ENCODE measurements around the gene RPP38. TPM values are rescaled to one million over a fixed set of nuclear protein-coding genes. Genes with fewer than 3 reads are reported as not detected.
A peak's percentile ranks its signal among the peaks of the same experiment; 100 is the strongest.

Gene RPP38
- total RNA-seq, 1 experiment from 2014 or later: 23.3 TPM

DNA sequence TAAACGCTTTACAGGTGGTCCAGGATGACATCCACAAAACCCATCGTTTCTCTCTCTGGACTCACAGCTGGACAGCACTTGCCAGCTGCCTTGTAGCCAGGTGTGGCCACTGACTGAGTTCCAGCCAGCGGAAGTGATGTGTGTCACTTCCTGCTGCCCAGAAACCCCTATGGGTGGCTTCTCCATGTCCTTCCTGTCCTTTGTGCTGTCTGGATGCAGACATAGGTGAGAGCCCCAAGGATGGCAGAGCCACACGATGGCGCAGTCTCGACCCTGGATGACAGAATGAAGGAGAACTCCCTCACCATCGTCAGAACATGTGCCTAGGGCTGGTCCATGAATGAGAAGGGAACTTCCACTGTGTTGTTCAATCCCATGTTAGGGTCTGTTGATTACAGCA lies 49.2 kb downstream of the RPP38 start:
- TF ChIP-seq CBX3 (IDR thresholded peaks at IDR 0.05; ENCODE audit: low read depth): no peak
- TF ChIP-seq ZNF274 (IDR thresholded peaks at IDR 0.05; ENCODE audit: low read depth, low read length): no peak
- TF ChIP-seq POLR2AphosphoS5 (IDR thresholded peaks at IDR 0.05; ENCODE audit: low read depth, low read length): no peak
- no peak for TF ChIP-seq EZH2 (IDR thresholded peaks at IDR 0.05)
- TF ChIP-seq ATF3 (IDR thresholded peaks at IDR 0.05): no peak
- no peak for TF ChIP-seq ZFX (IDR thresholded peaks at IDR 0.05)
- no peak for TF ChIP-seq JUND (IDR thresholded peaks at IDR 0.05)
- no peak for TF ChIP-seq ELF1 (IDR thresholded peaks at IDR 0.05; ENCODE audit: borderline replicate concordance, low read depth)
- TF ChIP-seq EGR1 (IDR thresholded peaks at IDR 0.05; ENCODE audit: low read depth): no peak
- no peak for TF ChIP-seq TCF7L2 (IDR thresholded peaks at IDR 0.05; ENCODE audit: borderline replicate concordance, extremely low read depth, insufficient read depth, insufficient read length)
- TF ChIP-seq CEBPB (IDR thresholded peaks at IDR 0.05; ENCODE audit: low read depth): no peak
- TF ChIP-seq EZH2phosphoT487 (IDR thresholded peaks at IDR 0.05; ENCODE audit: borderline replicate concordance): no peak
- TF ChIP-seq SRF (IDR thresholded peaks at IDR 0.05; ENCODE audit: low read depth): no peak
- TF ChIP-seq, protein P1, sequence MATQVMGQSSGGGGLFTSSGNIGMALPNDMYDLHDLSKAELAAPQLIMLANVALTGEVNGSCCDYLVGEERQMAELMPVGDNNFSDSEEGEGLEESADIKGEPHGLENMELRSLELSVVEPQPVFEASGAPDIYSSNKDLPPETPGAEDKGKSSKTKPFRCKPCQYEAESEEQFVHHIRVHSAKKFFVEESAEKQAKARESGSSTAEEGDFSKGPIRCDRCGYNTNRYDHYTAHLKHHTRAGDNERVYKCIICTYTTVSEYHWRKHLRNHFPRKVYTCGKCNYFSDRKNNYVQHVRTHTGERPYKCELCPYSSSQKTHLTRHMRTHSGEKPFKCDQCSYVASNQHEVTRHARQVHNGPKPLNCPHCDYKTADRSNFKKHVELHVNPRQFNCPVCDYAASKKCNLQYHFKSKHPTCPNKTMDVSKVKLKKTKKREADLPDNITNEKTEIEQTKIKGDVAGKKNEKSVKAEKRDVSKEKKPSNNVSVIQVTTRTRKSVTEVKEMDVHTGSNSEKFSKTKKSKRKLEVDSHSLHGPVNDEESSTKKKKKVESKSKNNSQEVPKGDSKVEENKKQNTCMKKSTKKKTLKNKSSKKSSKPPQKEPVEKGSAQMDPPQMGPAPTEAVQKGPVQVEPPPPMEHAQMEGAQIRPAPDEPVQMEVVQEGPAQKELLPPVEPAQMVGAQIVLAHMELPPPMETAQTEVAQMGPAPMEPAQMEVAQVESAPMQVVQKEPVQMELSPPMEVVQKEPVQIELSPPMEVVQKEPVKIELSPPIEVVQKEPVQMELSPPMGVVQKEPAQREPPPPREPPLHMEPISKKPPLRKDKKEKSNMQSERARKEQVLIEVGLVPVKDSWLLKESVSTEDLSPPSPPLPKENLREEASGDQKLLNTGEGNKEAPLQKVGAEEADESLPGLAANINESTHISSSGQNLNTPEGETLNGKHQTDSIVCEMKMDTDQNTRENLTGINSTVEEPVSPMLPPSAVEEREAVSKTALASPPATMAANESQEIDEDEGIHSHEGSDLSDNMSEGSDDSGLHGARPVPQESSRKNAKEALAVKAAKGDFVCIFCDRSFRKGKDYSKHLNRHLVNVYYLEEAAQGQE (IDR thresholded peaks at IDR 0.05; ENCODE audit: low read depth): no peak
- TF ChIP-seq, protein P2, sequence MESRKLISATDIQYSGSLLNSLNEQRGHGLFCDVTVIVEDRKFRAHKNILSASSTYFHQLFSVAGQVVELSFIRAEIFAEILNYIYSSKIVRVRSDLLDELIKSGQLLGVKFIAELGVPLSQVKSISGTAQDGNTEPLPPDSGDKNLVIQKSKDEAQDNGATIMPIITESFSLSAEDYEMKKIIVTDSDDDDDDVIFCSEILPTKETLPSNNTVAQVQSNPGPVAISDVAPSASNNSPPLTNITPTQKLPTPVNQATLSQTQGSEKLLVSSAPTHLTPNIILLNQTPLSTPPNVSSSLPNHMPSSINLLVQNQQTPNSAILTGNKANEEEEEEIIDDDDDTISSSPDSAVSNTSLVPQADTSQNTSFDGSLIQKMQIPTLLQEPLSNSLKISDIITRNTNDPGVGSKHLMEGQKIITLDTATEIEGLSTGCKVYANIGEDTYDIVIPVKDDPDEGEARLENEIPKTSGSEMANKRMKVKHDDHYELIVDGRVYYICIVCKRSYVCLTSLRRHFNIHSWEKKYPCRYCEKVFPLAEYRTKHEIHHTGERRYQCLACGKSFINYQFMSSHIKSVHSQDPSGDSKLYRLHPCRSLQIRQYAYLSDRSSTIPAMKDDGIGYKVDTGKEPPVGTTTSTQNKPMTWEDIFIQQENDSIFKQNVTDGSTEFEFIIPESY (IDR thresholded peaks at IDR 0.05; ENCODE audit: extremely low read depth, insufficient replicate concordance, low read length): no peak
- TF ChIP-seq FOSL1 (IDR thresholded peaks at IDR 0.05; ENCODE audit: low read depth): no peak
- TF ChIP-seq SP1 (IDR thresholded peaks at IDR 0.05; ENCODE audit: low read depth): no peak
- H3K79me2 ChIP-seq (ENCODE audit: insufficient read depth, low read length): peaks cover 88% of the 10 kb centered on the region
- ChIA-PET POLR2A (no interaction called here), CTCF (interaction anchor here (0.9 kb wide), 1 partner anchor 9 kb away, joined by 3 read pairs; no protein-coding TSS in a partner anchor), RAD21 (ENCODE audit: low non-redundant PET in 1 of 2, low total read pairs in 2 of 2, uncharacterized antibody in 2 of 2, unreplicated experiment in 2 of 2) (no interaction called here)
- H4K20me1 ChIP-seq (ENCODE audit: insufficient read depth): no peaks in the 10 kb centered on the region; the same call in 1 of the 2 replicates
- no peak overlapping the region for H3K4me2 ChIP-seq (ENCODE audit: low read length)
- intact Hi-C loops (cut with micrococcal nuclease): no loop called here
- H3K36me3 ChIP-seq (ENCODE audit: control insufficient read depth in 1 of 2, insufficient read depth in 2 of 2, low read length in 2 of 2): no peaks in the 10 kb centered on the region; a peak in 1 of 4 replicates
- H3K27ac ChIP-seq (ENCODE audit: low read depth, low read length): no peak overlapping the region
- no peak overlapping the region for H2AFZ ChIP-seq (ENCODE audit: low read depth, low read length, poor library complexity, severe bottlenecking)
- peak; percentile 36; the same call in 1 of the 2 replicates for ATAC-seq
- no peak for DNase-seq (ENCODE audit: low read depth, low spot score)
- H3K4me3 ChIP-seq (replicated peaks in 1 of 2; ENCODE audit: low read depth in 1 of 2, low read length in 2 of 2): no peak overlapping the region
- peaks cover 0 to 4% of the 10 kb centered on the region in 2 experiments; a peak in 1 of 4 replicates for H3K4me1 ChIP-seq (ENCODE audit: control insufficient read depth in 1 of 2, insufficient read depth in 2 of 2, low read length in 2 of 2)
- no TSS peak for BruUV-seq (replicated peaks)
- no peaks in the 10 kb centered on the region for H3K9me3 ChIP-seq (ENCODE audit: control insufficient read depth in 1 of 2, insufficient read depth in 1 of 2, low read depth in 1 of 2, low read length in 2 of 2)
- H3K9me2 ChIP-seq (ENCODE audit: insufficient read depth): no peaks in the 10 kb centered on the region
- H3K9ac ChIP-seq (ENCODE audit: low read length): no peak overlapping the region
- no peaks in the 10 kb centered on the region for H3K27me3 ChIP-seq (ENCODE audit: insufficient read depth, low read length)
